ENCODE data around the gene MSI2.

MSI2 gene

GRCh38 chr17:57268181-57268580 lies 11.9 kb downstream of the MSI2 start:
- no peak overlapping the region for H3K27ac ChIP-seq
- no peak overlapping the region for H3K9ac ChIP-seq (ENCODE audit: insufficient read length)
- no peak for DNase-seq (ENCODE audit: low read depth, low spot score)
- H3K9me3 ChIP-seq (ENCODE audit: low read depth, low read length) = no peaks in the 10 kb centered on the region
- TF ChIP-seq EZH2 (IDR thresholded peaks at IDR 0.05) (no peak), POLR2AphosphoS5 (IDR thresholded peaks at IDR 0.05; ENCODE audit: borderline replicate concordance, low read depth, low read length) (no peak), FOXP2 (optimal IDR thresholded peaks at IDR 0.05; ENCODE audit: control extremely low read depth, extremely low read length, insufficient read depth) (no peak)
- no peak overlapping the region for H3K4me3 ChIP-seq
- peaks cover 18% of the 10 kb centered on the region; the same call in 1 of the 2 replicates for H3K36me3 ChIP-seq (ENCODE audit: insufficient read depth, low read length)

- no peak for DNase-seq (ENCODE audit: low read depth, low spot score)
- H3K9me3 ChIP-seq (ENCODE audit: low read depth, low read length) = no peaks in the 10 kb centered on the region
- TF ChIP-seq POLR2AphosphoS5 (IDR thresholded peaks at IDR 0.05; ENCODE audit: borderline replicate concordance, low read depth, low read length) (no peak), FOXP2 (optimal IDR thresholded peaks at IDR 0.05; ENCODE audit: control extremely low read depth, extremely low read length, insufficient read depth) (no peak), EZH2 (IDR thresholded peaks at IDR 0.05) (no peak)
- no peak overlapping the region for H3K27ac ChIP-seq
- H3K9ac ChIP-seq (ENCODE audit: insufficient read length) = no peak overlapping the region
- no peak overlapping the region for H3K4me3 ChIP-seq
- H3K36me3 ChIP-seq (ENCODE audit: insufficient read depth, low read length) = peaks cover 11% of the 10 kb centered on the region; the same call in 1 of the 2 replicates
Observed at GRCh38 chr17:57269052-57269451, 12.7 kb downstream of the MSI2 start.

- Histone ChIP-seq H3K36me3 (ENCODE audit: insufficient read depth, low read length) (peaks cover 11% of the 10 kb centered on the region; the same call in 1 of the 2 replicates), H3K27ac (no peak overlapping the region)
Observed at GRCh38 chr17:57269598-57270255, 13.4 kb downstream of the MSI2 start.

GRCh38 chr17:57270801-57271245 lies 14.5 kb downstream of the MSI2 start:
- Histone ChIP-seq H3K36me3 (ENCODE audit: insufficient read depth, low read length) (peaks cover 6% of the 10 kb centered on the region; the same call in 1 of the 2 replicates), H3K9ac (ENCODE audit: insufficient read length) (no peak overlapping the region), H3K9me3 (ENCODE audit: low read depth, low read length) (no peaks in the 10 kb centered on the region), H3K4me3 (no peak overlapping the region), H3K27ac (no peak overlapping the region)
- DNase-seq (ENCODE audit: low read depth, low spot score) = no peak
- no peak for TF ChIP-seq EZH2 (IDR thresholded peaks at IDR 0.05)
- TF ChIP-seq POLR2AphosphoS5 (IDR thresholded peaks at IDR 0.05; ENCODE audit: borderline replicate concordance, low read depth, low read length) = no peak
- TF ChIP-seq FOXP2 (optimal IDR thresholded peaks at IDR 0.05; ENCODE audit: control extremely low read depth, extremely low read length, insufficient read depth) = no peak

More at GRCh38 chr17:57269598-57270255, 13.4 kb downstream of the MSI2 start:
- no peak for DNase-seq (ENCODE audit: low read depth, low spot score)
- Histone ChIP-seq H3K9ac (ENCODE audit: insufficient read length) (no peak overlapping the region), H3K4me3 (no peak overlapping the region), H3K9me3 (ENCODE audit: low read depth, low read length) (no peaks in the 10 kb centered on the region)
- no peak for TF ChIP-seq EZH2 (IDR thresholded peaks at IDR 0.05)
- TF ChIP-seq FOXP2 (optimal IDR thresholded peaks at IDR 0.05; ENCODE audit: control extremely low read depth, extremely low read length, insufficient read depth) = no peak
- TF ChIP-seq POLR2AphosphoS5 (IDR thresholded peaks at IDR 0.05; ENCODE audit: borderline replicate concordance, low read depth, low read length) = no peak

GRCh38 chr17:57271821-57272220 lies 15.5 kb downstream of the MSI2 start:
- no peak overlapping the region for H3K4me3 ChIP-seq
- H3K36me3 ChIP-seq (ENCODE audit: insufficient read depth, low read length) = peaks cover 2% of the 10 kb centered on the region; the same call in 1 of the 2 replicates
- TF ChIP-seq POLR2AphosphoS5 (IDR thresholded peaks at IDR 0.05; ENCODE audit: borderline replicate concordance, low read depth, low read length) = no peak
- TF ChIP-seq EZH2 (IDR thresholded peaks at IDR 0.05) = no peak
- TF ChIP-seq FOXP2 (optimal IDR thresholded peaks at IDR 0.05; ENCODE audit: control extremely low read depth, extremely low read length, insufficient read depth) = no peak
- DNase-seq (ENCODE audit: low read depth, low spot score) = no peak
- no peak overlapping the region for H3K9ac ChIP-seq (ENCODE audit: insufficient read length)
- no peaks in the 10 kb centered on the region for H3K9me3 ChIP-seq (ENCODE audit: low read depth, low read length)
- H3K27ac ChIP-seq = no peak overlapping the region

GRCh38 chr17:57273490-57273889 lies 17.2 kb downstream of the MSI2 start:
- Histone ChIP-seq H3K9me3 (ENCODE audit: low read depth, low read length) (no peaks in the 10 kb centered on the region), H3K4me3 (no peak overlapping the region), H3K36me3 (ENCODE audit: insufficient read depth, low read length) (no peaks in the 10 kb centered on the region), H3K27ac (no peak overlapping the region), H3K9ac (ENCODE audit: insufficient read length) (no peak overlapping the region)
- DNase-seq (ENCODE audit: low read depth, low spot score) = no peak
- TF ChIP-seq EZH2 (IDR thresholded peaks at IDR 0.05) (no peak), FOXP2 (optimal IDR thresholded peaks at IDR 0.05; ENCODE audit: control extremely low read depth, extremely low read length, insufficient read depth) (no peak), POLR2AphosphoS5 (IDR thresholded peaks at IDR 0.05; ENCODE audit: borderline replicate concordance, low read depth, low read length) (no peak)

GRCh38 chr17:57274162-57274561 lies 17.8 kb downstream of the MSI2 start:
- Histone ChIP-seq H3K27ac (no peak overlapping the region), H3K4me3 (no peak overlapping the region), H3K36me3 (ENCODE audit: insufficient read depth, low read length) (no peaks in the 10 kb centered on the region), H3K9me3 (ENCODE audit: low read depth, low read length) (no peaks in the 10 kb centered on the region), H3K9ac (ENCODE audit: insufficient read length) (no peak overlapping the region)
- DNase-seq (ENCODE audit: low read depth, low spot score) = no peak
- TF ChIP-seq POLR2AphosphoS5 (IDR thresholded peaks at IDR 0.05; ENCODE audit: borderline replicate concordance, low read depth, low read length) = no peak
- no peak for TF ChIP-seq EZH2 (IDR thresholded peaks at IDR 0.05)
- no peak for TF ChIP-seq FOXP2 (optimal IDR thresholded peaks at IDR 0.05; ENCODE audit: control extremely low read depth, extremely low read length, insufficient read depth)

- no peak overlapping the region for H3K9ac ChIP-seq (ENCODE audit: insufficient read length)
- no peak for DNase-seq (ENCODE audit: low read depth, low spot score)
- no peaks in the 10 kb centered on the region for H3K9me3 ChIP-seq (ENCODE audit: low read depth, low read length)
- no peak overlapping the region for H3K27ac ChIP-seq
- H3K4me3 ChIP-seq = no peak overlapping the region
- H3K36me3 ChIP-seq (ENCODE audit: insufficient read depth, low read length) = no peaks in the 10 kb centered on the region
- no peak for TF ChIP-seq POLR2AphosphoS5 (IDR thresholded peaks at IDR 0.05; ENCODE audit: borderline replicate concordance, low read depth, low read length)
- TF ChIP-seq FOXP2 (optimal IDR thresholded peaks at IDR 0.05; ENCODE audit: control extremely low read depth, extremely low read length, insufficient read depth) = no peak
- no peak for TF ChIP-seq EZH2 (IDR thresholded peaks at IDR 0.05)
Observed at GRCh38 chr17:57275071-57275764, 18.9 kb downstream of the MSI2 start.

Data from SK-N-MC (cell line).